DMS53 treated with DMSO at 0.1 percent for 48 hours (cell line): ENCODE data around the gene PCP2.

Experiments used
- DNase-seq: peaks from one replicate; lab custom pipeline; 2025; ENCODE audit not compliant: unreplicated experiment; lab: John Stamatoyannopoulos, UW

Gene PCP2

GRCh38 chr19:7633698-7634097 lies at the start of gene PCP2:
TSS of gene PCP2 (minus strand) at chr19:7633719. CDS start at chr19:7633457, 262 bp downstream.
- DNase-seq: no peak

- no peak for DNase-seq
These were observed 48.8 kb upstream of the PCP2 start for GRCh38 chr19:7682175-7682855.

DNA sequence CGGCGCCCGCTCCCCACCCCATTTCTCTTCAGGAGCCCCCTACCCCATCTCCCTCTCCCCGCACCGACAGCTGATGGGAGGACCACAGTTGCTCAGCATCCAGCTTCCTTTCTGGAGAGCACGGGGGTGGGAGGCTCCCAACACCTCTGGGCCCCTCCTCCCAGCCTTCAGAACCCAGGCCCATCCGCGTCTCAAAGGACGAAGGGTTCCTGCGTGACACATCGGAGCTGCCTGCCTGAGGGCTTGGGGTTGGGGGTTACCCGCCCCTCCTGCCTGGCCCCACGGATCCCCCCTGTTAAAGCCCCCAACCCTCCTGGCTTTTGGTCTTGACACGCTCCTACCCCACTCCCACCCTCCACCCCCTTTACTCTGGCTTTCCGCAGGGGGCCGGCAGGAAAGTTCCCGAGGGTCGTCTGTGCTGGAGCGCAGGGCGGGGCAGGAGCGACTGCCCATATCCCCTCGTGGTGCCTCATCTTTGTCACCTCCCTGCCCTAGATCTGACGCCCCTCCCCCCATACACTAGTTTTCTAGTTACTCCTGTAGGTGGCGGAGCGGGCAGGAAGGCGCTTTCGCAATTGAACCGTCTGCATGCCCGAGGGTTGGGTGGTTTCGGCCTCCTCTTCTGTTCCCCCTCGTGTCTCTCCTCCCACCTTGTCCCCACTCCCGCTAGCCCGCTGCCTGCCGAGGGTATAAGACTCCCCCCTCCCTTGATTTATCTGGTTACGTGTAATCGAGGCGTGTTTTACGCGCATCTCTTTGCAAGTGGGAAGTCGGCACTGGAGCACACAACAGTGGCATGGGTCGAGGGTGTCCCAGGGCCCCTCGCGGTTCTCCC lies 48.0 kb upstream of the PCP2 start:
- no peak for DNase-seq

DNA sequence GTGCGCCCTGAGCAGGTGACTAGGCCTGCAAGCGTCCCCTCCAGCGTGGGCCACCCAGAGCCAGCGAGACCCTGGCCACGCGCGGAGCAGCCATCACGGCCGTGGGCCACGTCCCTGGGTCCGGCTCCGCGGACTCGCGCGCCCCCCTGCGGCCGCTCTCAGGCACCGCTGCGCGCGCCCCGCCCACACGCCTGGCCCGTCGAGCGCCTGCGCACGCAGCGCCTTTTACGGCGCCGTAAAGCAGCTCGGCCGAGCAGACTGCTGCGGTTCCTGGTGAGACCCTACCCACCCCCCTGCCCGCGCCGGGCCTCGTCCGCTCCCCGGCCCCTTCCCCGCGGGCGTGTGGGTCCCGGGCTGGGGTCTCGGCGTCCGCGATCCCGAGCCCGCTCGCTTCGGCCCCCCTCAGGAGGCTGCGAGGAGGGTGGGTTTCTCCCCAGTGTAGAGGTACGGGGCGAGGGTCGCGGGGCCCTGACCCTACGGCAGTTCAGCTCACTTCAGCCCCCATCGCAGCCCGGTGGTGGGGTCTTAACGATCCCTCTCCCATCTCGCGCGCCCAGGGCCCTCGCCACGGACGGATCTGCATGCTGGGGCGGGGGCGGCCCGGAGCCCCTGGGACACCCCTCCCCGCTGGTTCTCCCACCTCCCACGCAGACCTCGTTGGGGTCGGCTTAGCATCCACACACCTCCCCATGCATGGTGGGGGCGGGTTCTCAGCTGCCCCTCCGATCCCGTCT lies 47.3 kb upstream of the PCP2 start, which contains the start of gene TRAPPC5:
Gene TRAPPC5 (plus strand): TSS at position 228 of the 734 bp plus-strand sequence. CDS start 1,421 bp downstream, outside the sequence.
- DNase-seq: peak; percentile 54

DNA sequence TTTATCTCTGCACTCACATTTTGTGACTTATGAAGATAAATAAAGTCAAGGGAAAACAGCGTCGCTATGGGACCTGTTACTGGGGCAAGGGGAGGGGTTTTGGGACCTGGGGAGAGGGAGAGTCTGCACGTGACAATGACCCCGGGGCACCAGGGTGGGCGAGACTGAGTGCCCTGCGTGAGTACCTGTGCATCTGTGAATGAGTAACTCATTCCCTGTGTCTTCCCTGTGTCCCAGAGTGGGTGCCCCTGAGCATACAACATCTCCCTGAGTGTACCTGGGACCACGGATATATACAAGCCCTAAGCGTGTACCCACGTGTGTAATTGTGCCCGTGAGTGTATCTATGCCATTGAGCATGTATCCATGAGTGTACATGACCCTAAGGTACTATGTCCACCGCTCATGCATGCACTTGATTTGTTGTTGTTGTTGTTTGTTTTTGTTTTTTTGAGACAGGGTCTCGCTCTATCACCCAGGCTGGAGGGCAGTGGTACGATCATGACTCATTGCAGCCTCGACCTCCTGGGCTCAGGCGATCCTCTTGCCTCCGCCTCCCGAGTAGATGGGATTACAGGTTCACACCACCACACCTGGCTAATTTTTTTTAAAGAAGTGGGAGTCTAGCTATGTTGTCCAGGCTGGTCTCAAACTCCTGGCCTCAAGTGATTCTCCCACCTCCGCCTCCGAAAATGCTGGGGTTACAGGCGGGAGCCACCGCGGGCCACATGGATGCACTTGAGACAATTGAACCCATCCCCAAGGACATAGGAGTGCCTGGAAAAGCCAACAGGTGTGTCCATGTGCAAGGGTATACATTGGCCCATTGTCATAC lies 46.5 kb upstream of the PCP2 start:
- DNase-seq: no peak

DNA sequence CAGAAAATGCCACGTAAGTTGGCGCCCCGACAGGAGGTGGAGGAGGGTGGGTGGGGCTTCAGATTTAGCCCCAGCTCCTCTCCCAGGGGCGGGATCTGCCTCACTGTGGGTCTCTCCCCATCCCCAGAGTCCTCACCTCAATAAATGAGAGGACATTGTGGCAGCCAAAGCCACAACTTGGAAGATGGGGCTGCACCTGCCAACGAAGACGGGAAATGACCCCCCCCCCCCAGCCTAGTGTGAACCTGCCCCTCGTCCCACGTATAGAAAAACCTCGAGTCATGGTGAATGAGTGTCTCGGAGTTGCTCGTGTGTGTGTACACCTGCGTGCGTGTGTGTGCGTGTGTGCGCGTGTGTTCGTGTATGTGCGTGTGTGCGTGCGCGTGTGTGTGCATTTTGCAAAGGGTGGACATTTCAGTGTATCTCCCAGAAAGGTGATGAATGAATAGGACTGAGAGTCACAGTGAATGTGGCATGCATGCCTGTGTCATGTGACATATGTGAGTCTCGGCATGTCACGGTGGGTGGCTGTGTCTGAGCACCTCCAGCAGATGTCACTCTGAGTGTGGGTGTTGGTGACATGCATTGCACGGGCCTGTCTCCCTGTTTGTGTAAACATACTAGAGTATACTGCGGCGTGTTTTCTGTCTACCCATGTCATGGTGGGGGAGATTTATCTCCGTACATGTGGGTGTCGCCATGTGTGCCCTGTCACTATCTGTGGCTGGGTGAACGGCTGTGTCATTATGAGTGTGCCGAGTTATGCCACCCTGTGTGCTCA lies 45.6 kb upstream of the PCP2 start:
- DNase-seq: peak; percentile 11

GRCh38 chr19:7677669-7678311 lies 44.3 kb upstream of the PCP2 start:
- DNase-seq: no peak

GRCh38 chr19:7676854-7677253 lies 43.3 kb upstream of the PCP2 start, which contains the start of gene MCEMP1:
TSS of gene MCEMP1 (plus strand) at chr19:7677090. CDS start at chr19:7677121, 31 bp downstream.
- no peak for DNase-seq

DNA sequence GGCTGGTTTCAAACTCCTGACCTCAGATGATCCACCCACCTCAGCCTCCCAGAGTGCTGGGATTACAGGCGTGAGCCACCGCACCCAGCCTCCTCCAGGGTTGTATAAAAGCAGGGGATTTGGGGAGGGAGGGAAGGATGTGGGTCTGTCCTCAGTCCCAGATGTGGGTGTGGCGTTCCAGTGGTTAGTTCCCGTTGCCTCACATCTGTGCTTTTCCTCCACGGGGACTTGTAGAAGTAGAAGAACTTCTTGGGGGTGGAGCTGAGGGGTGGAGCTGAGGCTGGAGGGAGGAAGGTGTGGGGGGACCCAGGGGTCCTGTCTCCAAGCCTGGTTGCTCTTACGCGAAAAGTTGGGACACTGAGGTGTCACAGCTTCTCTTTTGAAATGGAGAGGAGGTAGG lies 42.9 kb upstream of the PCP2 start:
- DNase-seq: no peak

DNA sequence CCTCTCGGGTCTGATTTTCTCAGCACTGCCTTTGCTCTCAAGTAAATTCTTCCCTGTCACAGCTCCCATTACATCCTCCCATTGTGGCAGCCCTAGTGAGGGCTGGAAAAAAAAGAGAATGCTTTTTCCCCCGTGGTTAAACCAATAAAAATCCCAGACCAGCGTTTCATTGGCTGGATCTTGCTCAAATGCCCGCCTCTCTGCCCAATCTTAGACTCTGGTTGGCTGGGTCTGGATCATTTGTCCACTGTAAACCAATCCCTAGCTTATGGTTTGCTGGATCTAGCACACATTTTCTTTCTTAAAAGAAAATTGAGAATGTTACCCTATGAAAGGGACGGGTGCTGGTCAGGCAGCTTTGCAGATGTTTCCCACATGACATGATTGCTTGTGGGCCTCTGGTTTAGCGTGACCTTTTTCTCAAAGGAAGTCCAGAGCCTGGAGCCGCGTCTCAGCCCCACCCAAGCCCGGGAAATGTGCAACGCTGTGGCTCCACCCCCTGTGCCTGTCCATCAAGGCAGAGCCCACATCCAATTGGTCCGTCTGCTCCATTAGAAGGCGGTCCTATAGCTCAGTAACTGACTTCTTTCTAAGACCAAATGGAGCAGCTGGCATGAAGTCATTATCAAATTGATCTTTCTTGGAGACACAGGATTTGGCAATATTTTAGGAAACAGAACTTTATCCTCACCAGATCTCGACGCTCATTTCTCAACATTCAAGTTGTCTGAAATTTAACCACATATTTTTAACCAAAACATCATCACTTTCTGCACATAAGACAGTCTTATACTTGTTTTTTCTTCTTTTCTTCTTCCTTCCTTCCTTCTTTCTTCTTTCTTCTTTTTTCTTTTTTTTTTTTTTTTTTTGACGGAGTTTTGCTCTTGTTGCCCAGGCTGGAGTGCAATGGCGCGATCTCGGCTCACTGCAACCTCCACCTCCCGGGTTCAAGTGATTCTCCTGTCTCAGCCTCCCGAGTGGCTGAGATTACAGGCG lies 40.8 kb upstream of the PCP2 start:
- no peak for DNase-seq

- no peak for DNase-seq
These were observed 39.0 kb upstream of the PCP2 start for GRCh38 chr19:7672522-7672921.

DNA sequence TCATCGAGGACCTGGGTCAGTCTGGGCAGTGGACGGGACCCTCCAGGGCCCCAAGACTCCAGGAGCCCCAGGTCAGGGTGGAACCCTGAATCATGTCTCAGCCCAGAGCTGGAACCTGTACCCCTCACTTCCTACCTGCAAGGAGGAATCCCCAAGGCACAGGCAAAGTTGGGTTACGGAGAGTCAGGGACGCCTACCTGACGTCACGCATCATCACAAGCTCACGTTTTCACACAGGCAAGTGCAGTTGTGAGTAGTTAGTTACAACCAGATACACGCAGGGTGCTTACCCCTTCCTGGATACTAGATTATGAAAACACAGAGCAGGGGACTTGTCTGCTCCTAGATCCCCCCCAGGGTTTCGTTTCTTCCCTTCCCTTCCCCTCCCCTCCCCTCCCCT lies 37.3 kb upstream of the PCP2 start:
- no peak for DNase-seq

- no peak for DNase-seq
These were observed 36.7 kb upstream of the PCP2 start for GRCh38 chr19:7670150-7670783.

DNA sequence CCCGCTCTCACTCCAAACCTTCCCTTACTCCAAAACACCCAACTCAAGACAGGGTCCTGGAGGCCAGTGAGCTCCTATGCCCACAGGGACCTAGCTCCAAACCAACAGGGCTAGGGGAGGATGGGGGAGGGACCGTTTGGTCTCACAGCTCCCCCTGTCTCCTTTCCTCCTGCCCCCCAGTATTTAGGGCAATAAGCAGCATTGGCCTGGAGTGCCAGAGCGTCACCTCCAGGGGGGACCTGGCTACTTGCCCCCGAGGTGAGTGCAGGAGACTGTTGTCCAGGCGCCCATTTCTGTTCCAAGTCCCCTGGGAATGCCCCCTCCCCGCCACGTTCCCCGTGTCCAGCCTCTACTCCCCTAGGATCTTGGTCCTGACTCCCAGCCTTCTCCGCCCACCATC lies 36.1 kb upstream of the PCP2 start:
- no peak for DNase-seq

DNA sequence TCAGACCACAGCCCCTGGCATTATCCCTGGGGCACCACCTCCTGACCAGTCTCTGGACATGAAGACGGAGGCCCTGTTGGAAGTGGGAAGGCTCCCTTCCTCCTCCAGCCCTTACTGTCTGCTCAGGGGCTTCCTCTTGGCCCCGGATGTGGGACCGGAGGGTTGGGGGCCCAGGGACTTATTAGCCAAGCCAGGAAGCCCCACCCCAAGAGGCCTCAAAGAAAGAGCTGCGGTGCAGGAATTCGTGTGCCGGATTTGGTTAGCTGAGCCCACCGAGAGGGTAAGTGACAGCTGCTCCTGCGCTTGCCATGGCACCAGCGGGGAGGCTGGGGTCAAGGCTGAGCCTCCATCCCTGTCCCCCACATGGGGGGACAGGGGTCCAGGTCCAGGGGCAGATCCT lies 35.3 kb upstream of the PCP2 start, which contains the start of gene RETN:
Gene RETN (plus strand): TSS at position 208 of the 400 bp plus-strand sequence. CDS start 278 bp downstream, outside the sequence.
- no peak for DNase-seq

DNA sequence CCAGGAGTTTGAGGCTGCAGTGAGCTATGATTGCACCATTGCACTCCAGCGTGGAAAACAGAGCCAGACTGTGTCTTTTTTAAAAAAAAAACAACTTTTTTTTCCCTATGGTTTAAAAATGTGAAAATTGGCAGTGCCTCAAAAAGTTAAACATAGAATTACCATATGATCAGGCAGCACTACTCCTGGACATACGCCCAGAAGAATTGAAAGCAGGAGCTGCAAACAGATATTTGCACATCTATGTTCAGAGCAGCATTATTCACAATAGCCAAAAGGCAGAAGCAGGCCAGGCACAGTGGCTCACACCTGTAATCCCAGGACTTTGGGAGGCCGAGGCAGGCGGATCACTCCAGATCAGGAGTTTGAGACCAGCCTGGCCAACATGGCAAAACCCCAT lies 31.6 kb upstream of the PCP2 start:
- no peak for DNase-seq

DNA sequence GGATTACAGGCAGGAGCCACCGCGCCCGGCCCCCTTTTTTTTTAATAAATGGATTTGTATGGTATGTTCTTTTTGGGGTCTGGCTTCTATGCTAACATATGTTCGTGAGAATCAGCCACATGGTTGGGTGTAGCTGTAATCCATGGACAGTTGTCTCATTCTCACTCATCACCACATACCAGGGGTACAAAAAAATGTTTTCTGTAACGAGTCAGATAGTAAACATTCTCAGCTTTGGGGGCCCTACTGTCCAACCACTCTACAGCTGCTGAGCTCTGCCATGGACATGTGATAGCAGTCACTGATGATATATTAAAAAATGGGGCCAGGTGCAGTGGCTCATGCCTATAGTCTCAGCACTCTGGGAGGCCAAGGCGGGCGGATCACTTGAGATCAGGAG lies 30.2 kb upstream of the PCP2 start:
- DNase-seq: no peak

- DNase-seq: no peak
These were observed 29.1 kb upstream of the PCP2 start for GRCh38 chr19:7662657-7663056.
